ENCODE measurements around the gene PSMD6.

Gene PSMD6

DNA sequence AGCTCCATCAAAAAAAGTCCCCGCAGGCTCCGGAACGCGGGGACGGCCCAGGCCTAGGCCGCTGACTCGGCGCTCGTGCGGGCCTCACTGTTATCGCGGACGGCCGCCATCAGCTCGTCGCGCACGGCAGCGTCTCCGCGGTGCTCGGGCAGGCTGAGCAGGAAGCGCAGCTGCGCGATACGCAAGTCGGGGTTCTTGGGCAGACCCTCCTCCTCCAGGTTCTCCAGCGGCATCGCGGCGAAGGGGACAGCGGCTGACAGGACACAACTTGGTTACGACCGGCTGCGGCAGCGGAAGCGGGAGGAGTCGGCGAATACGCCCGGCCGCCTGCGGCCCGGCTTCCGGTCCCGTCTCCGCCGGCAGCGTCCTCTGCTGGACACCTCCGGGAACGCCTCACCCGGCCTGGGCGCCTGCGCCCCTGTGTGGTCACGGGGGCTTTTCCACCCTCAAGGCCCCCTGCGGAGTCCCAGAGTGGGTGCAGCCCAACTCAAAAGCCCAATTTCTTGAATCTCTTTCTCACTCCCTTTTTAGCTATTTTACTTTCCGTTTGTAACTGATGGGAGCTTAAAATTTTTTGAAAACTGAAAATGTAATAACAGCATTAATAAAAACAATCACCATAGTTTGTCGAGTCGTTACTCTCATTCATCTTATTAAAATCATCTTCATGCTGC is at the start of gene PSMD6:
TSS of gene PSMD6 (minus strand) at position 308 of the 674 bp plus-strand sequence. CDS start at position 233, 75 bp downstream.
- H3K4me3 ChIP-seq (ENCODE audit: control insufficient read depth, low read depth, low read length), result peak within 1 kb of the TSS; percentile 97
- TF ChIP-seq, protein P1, sequence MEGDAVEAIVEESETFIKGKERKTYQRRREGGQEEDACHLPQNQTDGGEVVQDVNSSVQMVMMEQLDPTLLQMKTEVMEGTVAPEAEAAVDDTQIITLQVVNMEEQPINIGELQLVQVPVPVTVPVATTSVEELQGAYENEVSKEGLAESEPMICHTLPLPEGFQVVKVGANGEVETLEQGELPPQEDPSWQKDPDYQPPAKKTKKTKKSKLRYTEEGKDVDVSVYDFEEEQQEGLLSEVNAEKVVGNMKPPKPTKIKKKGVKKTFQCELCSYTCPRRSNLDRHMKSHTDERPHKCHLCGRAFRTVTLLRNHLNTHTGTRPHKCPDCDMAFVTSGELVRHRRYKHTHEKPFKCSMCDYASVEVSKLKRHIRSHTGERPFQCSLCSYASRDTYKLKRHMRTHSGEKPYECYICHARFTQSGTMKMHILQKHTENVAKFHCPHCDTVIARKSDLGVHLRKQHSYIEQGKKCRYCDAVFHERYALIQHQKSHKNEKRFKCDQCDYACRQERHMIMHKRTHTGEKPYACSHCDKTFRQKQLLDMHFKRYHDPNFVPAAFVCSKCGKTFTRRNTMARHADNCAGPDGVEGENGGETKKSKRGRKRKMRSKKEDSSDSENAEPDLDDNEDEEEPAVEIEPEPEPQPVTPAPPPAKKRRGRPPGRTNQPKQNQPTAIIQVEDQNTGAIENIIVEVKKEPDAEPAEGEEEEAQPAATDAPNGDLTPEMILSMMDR (IDR thresholded peaks at IDR 0.05; ENCODE audit: control insufficient read depth, insufficient read depth, low read depth, low read length, missing control alignments), result peak; percentile 95
- DNase-seq (ENCODE audit: low read depth), result peak; percentile 29

DNA sequence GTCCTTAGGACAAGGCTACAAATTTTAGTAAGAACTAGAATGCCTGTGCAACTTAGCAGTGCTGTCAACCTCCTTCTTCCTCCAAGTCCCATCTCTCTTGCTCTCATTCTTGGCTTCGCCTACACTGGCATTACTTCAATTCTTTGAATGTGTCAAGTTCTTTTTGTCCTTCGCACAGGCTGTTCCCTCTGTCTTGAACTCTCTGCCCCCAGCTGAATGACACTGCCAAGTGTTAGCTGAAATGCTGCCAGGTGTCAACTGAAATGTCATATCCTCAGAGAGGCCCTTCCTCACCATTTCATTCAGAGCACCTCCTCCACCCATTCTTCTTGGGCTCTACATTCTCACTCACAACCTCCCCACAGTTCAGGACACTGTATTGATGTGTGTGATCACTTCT is 48.8 kb upstream of the PSMD6 start:
- no peak overlapping the region for H3K4me3 ChIP-seq (ENCODE audit: control insufficient read depth, low read depth, low read length)
- TF ChIP-seq, protein P1 (IDR thresholded peaks at IDR 0.05; ENCODE audit: control insufficient read depth, insufficient read depth, low read depth, low read length, missing control alignments), result no peak
- no peak for DNase-seq (ENCODE audit: low read depth)

GRCh38 chr3:64070704-64071103 is 47.4 kb upstream of the PSMD6 start:
- TF ChIP-seq, protein P1 (IDR thresholded peaks at IDR 0.05; ENCODE audit: control insufficient read depth, insufficient read depth, low read depth, low read length, missing control alignments), result no peak
- H3K4me3 ChIP-seq (ENCODE audit: control insufficient read depth, low read depth, low read length), result no peak overlapping the region
- DNase-seq (ENCODE audit: low read depth), result no peak

- no peak overlapping the region for H3K4me3 ChIP-seq (ENCODE audit: control insufficient read depth, low read depth, low read length)
- DNase-seq (ENCODE audit: low read depth), result no peak
- TF ChIP-seq, protein P1 (IDR thresholded peaks at IDR 0.05; ENCODE audit: control insufficient read depth, insufficient read depth, low read depth, low read length, missing control alignments), result no peak
Observed at GRCh38 chr3:64067506-64068346, 44.4 kb upstream of the PSMD6 start.

GRCh38 chr3:64064804-64065203 is 41.5 kb upstream of the PSMD6 start:
- DNase-seq (ENCODE audit: low read depth), result no peak
- no peak overlapping the region for H3K4me3 ChIP-seq (ENCODE audit: control insufficient read depth, low read depth, low read length)
- TF ChIP-seq, protein P1 (IDR thresholded peaks at IDR 0.05; ENCODE audit: control insufficient read depth, insufficient read depth, low read depth, low read length, missing control alignments), result no peak

DNA sequence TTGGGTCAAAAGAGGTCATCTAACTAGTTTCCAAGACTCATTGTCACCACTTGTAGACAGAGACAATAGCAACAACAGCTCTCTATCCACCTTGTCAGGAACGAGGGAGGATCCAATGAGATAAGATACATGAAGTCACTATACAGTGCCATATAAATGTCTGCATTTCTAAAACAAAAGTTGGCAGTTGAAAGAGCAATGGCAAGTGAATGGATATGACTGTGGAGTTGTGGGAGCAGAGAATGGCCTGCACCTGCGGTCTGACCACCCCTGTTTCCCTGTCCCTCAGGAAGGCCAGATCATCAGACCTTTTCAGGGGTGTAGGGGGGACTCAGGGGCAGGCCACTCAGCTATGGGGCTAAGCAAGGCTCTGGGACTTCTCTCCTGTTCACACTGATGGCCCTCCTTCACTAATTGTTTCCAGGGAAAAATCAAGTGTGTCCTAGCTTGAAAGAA is 40.7 kb upstream of the PSMD6 start:
- DNase-seq (ENCODE audit: low read depth), result no peak
- no peak overlapping the region for H3K4me3 ChIP-seq (ENCODE audit: control insufficient read depth, low read depth, low read length)
- TF ChIP-seq, protein P1 (IDR thresholded peaks at IDR 0.05; ENCODE audit: control insufficient read depth, insufficient read depth, low read depth, low read length, missing control alignments), result no peak

All from AG09309 (cell line).